RWPE1 (cell line): ENCODE measurements around the gene INPP5J.
"Not testable (repeated sequence)": the region's sequence is repeated elsewhere in the genome, so short reads cannot be mapped to it uniquely, and the experiment has no call there.

ENCODE experiments used
- CTCF ChIA-PET: fragments of 350-600 bp; sonication (Branson Sonifier 250); formaldehyde crosslinking; extraction: SDS; loops from one replicate; lab custom pipeline; 2021; lab: Yijun Ruan, JAX
- POLR2A ChIA-PET: fragments of 400-600 bp; formaldehyde crosslinking; extraction: SDS; loops from one replicate; lab custom pipeline; 2020; ENCODE audit warnings: antibody characterized with exemption; ENCODE audit not compliant: low non-redundant PET; lab: Yijun Ruan, JAX
- DNase-seq: peaks from one replicate; pipeline ENCODE4 v3.0.0; 2012; ENCODE audit warnings: low spot score
- H3K27ac ChIP-seq: fragments of 450-650 bp; 2 replicates; pipeline ENCODE4 v1.5.1; 2017
- TF ChIP-seq, protein P1 (sequence below): fragments of 450-650 bp; conservative IDR thresholded peaks from 2 replicates; pipeline ENCODE4 v1.5.1; 2017; ENCODE audit warnings: low read depth, mild to moderate bottlenecking

Gene INPP5J

GRCh38 chr22:31170971-31171370 lies 48.2 kb downstream of the INPP5J start:
- ChIA-PET CTCF (interaction anchor here (0.7 kb wide), 1 partner anchor 20 kb away, joined by 3 read pairs; no protein-coding TSS in a partner anchor), POLR2A (no interaction called here)
- DNase-seq: no peak
- TF ChIP-seq, protein P1, sequence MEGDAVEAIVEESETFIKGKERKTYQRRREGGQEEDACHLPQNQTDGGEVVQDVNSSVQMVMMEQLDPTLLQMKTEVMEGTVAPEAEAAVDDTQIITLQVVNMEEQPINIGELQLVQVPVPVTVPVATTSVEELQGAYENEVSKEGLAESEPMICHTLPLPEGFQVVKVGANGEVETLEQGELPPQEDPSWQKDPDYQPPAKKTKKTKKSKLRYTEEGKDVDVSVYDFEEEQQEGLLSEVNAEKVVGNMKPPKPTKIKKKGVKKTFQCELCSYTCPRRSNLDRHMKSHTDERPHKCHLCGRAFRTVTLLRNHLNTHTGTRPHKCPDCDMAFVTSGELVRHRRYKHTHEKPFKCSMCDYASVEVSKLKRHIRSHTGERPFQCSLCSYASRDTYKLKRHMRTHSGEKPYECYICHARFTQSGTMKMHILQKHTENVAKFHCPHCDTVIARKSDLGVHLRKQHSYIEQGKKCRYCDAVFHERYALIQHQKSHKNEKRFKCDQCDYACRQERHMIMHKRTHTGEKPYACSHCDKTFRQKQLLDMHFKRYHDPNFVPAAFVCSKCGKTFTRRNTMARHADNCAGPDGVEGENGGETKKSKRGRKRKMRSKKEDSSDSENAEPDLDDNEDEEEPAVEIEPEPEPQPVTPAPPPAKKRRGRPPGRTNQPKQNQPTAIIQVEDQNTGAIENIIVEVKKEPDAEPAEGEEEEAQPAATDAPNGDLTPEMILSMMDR: no peak
- no peak overlapping the region for H3K27ac ChIP-seq

GRCh38 chr22:31171734-31172133 lies 49.0 kb downstream of the INPP5J start:
- POLR2A ChIA-PET, DNase-seq, CTCF ChIA-PET: not testable (repeated sequence)
- 0 out of 2 replicates have a peak overlapping the region, but pooled peaks have one; percentile 12 for H3K27ac ChIP-seq

GRCh38 chr22:31173386-31174145 lies 50.8 kb downstream of the INPP5J start:
- peak overlapping the region; percentile 67; the same call in 1 of the 2 replicates for H3K27ac ChIP-seq
- TF ChIP-seq, protein P1: no peak
- CTCF ChIA-PET: no interaction called here
- POLR2A ChIA-PET: interaction anchor here (0.7 kb wide), 1 partner anchor 204 kb away, joined by 3 read pairs; no protein-coding TSS in a partner anchor
- peak; percentile 68 for DNase-seq

DNA sequence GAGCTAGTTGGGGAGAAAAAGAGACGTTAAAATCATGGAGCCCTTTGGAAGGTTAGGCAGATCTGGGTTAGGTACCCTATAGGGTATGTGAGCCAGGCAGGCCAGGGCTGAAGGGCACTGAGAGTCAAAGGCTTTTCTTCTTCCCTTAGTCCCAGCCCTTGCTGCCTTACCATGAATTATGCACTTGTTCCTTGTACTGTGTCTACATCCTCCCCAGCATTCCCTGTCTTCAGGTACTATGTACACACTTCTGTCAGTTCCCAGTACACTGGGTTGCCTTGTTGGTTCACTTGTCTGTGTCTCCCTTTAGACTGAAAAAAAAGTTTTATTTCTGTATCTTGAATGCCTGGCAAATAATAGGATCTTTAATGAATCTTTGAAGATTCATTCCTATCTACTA lies 54.2 kb downstream of the INPP5J start:
- ChIA-PET POLR2A (no interaction called here), CTCF (interaction anchor here (1.0 kb wide), 1 partner anchor 230 kb away, joined by 3 read pairs; no protein-coding TSS in a partner anchor)
- TF ChIP-seq, protein P1: no peak
- no peak for DNase-seq
- H3K27ac ChIP-seq: peak overlapping the region; percentile 82

DNA sequence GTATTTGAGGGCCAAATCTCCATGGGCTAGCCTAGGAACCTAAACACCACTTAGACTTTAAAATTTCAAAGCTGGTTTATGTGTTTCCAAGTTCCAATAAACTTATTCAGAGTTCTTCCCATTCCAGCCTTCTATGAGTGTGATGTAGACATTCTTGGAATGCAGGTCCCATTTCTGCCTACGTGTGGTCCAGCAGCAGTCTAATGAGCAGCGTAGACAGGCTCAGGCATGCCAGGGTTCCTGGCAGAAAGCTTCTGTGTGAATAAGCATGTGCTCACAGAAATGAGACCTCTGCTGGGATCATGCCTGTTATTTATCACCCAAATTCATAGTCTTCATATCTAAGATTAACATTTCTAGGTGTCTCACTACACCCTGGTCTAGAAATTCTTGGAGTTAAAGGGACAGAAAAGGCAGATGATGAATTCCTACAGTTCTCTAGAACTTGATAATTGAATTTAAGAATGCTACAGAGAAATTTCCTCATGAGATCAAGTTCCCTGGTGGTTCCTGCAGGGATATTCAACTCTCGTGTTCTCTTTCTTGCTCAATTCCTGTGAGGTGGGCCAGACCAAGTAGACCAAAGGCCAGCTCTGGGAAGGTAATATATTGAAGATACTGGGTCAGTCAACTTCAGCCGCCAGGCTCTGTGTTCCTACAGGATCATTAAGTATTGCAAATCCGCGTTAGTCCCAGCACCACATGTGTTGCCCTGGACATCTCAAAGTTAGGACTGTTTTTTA lies 54.8 kb downstream of the INPP5J start:
- peak overlapping the region; percentile 82; the same call in 1 of the 2 replicates for H3K27ac ChIP-seq
- ChIA-PET POLR2A (no interaction called here), CTCF (interaction anchor here (1.0 kb wide), 1 partner anchor 230 kb away, joined by 3 read pairs; no protein-coding TSS in a partner anchor)
- peak; percentile 86 for DNase-seq
- TF ChIP-seq, protein P1: no peak

DNA sequence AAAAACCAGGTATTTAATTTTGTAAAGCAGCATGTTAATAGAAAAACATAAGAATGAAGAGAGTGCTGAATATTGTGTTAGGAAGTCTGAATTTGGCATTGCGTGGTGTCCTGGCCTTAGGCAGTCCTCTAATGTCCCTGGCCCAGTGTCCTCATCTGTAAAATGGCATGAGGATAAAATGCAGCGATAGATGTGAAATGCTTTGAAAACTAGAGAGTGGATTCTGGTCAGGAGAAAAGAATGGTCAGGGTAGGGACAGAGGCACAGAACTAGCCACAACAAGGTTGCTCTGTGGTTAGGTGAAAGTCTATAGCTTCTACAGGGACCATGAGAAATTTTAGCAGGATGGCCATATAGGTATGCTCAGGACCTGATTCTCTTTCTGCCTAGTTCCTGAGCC lies 56.1 kb downstream of the INPP5J start:
- H3K27ac ChIP-seq: peak overlapping the region; percentile 87
- no peak for DNase-seq
- CTCF ChIA-PET: interaction anchor here (0.6 kb wide), 2 partner anchors 25 to 28 kb away, joined by 3 read pairs; no protein-coding TSS in a partner anchor
- POLR2A ChIA-PET: no interaction called here
- TF ChIP-seq, protein P1: no peak
